Measurements from ENCODE around the gene CALD1.

The CALD1 gene

DNA sequence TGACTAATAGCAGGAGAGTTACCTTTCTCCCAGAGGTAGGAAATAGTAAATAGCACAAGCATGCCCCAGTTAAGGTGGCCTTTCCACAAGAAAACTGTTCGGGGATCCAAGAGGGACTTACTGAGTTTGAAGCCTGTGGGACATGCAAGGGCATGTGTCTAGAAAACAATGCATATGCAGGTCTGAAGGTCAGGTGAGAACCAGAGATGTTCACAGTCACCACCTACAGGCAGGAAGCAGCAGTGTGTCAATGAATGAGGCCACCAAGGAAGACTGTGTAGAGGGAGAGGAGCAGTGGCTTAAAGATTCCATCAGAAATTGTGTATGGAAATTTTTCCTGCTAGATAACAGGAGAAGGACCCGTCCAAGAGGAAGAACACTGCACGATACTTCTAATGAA lies 66.0 kb downstream of the CALD1 start:
- ATAC-seq (replicated peaks; ENCODE audit: extremely low read depth, poor library complexity, severe bottlenecking) (no peak), DNase-seq (ENCODE audit: low spot score in 2 of 2) (no peak)
- Mint-ChIP-seq H3K9me3 (no peaks in the 10 kb centered on the region), H3K27ac (ENCODE audit: low read depth) (no peak overlapping the region), H3K4me1 (no peaks in the 10 kb centered on the region), H3K4me3 (no peak overlapping the region), H3K36me3 (ENCODE audit: insufficient read depth) (no peaks in the 10 kb centered on the region), H3K27me3 (peaks cover 17% of the 10 kb centered on the region)

DNA sequence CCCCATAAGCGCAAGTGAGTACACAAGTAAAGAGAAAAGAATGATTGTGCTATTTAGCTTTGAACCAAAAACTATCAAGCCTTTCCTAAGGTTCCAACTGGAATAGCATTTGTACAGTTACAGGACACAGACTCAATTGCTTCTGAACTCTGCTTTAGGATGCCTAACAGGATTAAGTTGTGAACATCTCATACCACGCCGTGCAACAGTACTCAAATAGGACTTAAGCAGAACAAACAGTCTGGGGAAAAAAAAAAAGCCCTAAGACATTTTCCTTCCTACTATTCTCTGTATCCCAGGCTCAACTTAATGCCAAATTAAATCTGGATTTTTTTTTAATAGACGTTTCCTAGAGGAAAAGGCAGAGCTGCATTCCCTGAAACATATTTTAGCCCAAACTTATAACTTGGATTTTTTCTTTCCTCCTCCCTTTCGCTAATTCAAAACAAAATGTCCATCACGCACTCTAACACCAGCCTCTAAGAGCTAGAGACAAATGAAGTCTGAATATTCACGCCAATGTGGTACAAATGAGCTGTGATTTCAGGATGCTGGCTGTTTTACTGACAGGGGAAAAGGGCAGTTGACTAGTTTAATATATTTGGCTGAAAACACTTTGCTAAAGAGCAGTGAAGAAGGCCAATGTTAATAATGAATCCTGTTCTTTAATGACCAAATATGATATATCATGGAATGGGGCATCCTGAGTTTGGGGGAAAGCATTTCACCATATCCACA lies 68.6 kb downstream of the CALD1 start:
- Mint-ChIP-seq H3K27me3 (peaks cover 15% of the 10 kb centered on the region), H3K4me3 (no peak overlapping the region), H3K27ac (ENCODE audit: low read depth) (no peak overlapping the region), H3K9me3 (no peaks in the 10 kb centered on the region), H3K4me1 (no peaks in the 10 kb centered on the region), H3K36me3 (ENCODE audit: insufficient read depth) (no peaks in the 10 kb centered on the region)
- no peak for DNase-seq (ENCODE audit: low spot score in 2 of 2)
- no peak for ATAC-seq (replicated peaks; ENCODE audit: extremely low read depth, poor library complexity, severe bottlenecking)

DNA sequence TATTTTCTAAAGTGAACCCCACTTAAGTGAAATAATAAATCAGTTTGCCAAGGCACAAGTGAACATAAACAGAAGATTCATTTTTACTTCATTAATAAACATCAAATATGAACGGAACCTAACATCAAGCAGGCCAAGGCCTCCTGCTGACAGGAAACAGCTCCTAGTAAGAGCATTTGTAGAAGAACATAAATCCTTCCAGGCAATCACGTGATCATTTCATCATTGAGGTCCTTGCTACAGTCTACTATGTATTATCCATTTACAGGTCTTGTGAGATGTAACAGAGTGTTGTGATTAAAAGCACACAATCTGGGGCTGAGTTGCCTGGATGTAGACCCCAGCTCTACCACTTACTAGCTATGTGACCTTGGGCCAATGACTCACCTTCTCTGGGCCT lies 70.6 kb downstream of the CALD1 start:
- H3K36me3 Mint-ChIP-seq (ENCODE audit: insufficient read depth), result no peaks in the 10 kb centered on the region
- no peaks in the 10 kb centered on the region for H3K4me1 Mint-ChIP-seq
- no peak overlapping the region for H3K27ac Mint-ChIP-seq (ENCODE audit: low read depth)
- DNase-seq (ENCODE audit: low spot score in 2 of 2) (no peak), ATAC-seq (replicated peaks; ENCODE audit: extremely low read depth, poor library complexity, severe bottlenecking) (no peak)
- H3K9me3 Mint-ChIP-seq, result no peaks in the 10 kb centered on the region
- peaks cover 15% of the 10 kb centered on the region for H3K27me3 Mint-ChIP-seq
- no peak overlapping the region for H3K4me3 Mint-ChIP-seq

DNA sequence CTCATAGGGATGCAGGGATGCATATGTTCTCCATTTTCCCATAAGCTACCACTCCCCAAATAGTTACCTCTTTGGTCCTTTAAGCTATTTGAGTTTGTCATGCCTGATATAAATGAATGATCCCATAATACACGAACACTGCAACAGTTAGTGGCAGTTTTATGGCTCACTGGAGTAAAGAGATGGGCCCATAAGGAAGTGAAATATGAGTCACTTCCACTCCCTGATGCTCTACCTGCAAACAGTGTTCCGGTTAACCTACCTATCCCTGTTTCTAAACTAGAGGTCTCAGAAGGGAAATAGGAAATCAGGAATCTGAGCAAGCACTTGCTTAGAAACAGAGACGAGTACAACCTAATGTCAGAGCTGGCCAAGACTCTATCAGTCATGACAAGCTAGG lies 71.7 kb downstream of the CALD1 start:
- no peak for DNase-seq (ENCODE audit: low spot score in 2 of 2)

DNA sequence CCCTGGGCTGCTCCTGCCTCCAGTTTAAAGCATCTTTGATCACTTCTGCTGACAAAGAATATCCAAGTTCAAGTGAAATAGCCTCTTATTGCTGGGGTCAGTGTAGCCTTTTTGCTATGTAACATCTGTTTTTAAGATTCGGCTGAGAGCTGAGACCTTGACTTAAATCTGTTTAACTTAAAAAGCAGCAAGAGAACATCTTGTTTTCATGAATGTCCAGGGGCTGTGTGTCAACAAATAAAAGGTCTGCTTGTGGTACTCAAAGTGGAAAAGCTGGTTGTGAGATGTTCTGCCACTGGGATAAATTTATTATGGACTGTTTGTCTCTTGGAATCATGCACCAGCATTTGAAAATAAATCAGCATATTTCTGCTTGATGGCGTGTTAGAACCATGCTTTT lies 73.2 kb downstream of the CALD1 start:
- no peak overlapping the region for H3K27ac Mint-ChIP-seq (ENCODE audit: low read depth)
- ATAC-seq (replicated peaks; ENCODE audit: extremely low read depth, poor library complexity, severe bottlenecking), result no peak
- DNase-seq (ENCODE audit: low spot score in 2 of 2), result no peak
- no peaks in the 10 kb centered on the region for H3K4me1 Mint-ChIP-seq
- H3K9me3 Mint-ChIP-seq, result no peaks in the 10 kb centered on the region
- no peak overlapping the region for H3K4me3 Mint-ChIP-seq
- H3K36me3 Mint-ChIP-seq (ENCODE audit: insufficient read depth), result no peaks in the 10 kb centered on the region
- H3K27me3 Mint-ChIP-seq, result peaks cover under 1% of the 10 kb centered on the region

More for the DNA sequence above, 71.7 kb downstream of the CALD1 start:
- H3K9me3 Mint-ChIP-seq, result no peaks in the 10 kb centered on the region
- no peak overlapping the region for H3K27ac Mint-ChIP-seq (ENCODE audit: low read depth)
- no peaks in the 10 kb centered on the region for H3K4me1 Mint-ChIP-seq
- no peak for ATAC-seq (replicated peaks; ENCODE audit: extremely low read depth, poor library complexity, severe bottlenecking)
- H3K27me3 Mint-ChIP-seq, result peaks cover 15% of the 10 kb centered on the region
- no peak overlapping the region for H3K4me3 Mint-ChIP-seq
- no peaks in the 10 kb centered on the region for H3K36me3 Mint-ChIP-seq (ENCODE audit: insufficient read depth)

DNA sequence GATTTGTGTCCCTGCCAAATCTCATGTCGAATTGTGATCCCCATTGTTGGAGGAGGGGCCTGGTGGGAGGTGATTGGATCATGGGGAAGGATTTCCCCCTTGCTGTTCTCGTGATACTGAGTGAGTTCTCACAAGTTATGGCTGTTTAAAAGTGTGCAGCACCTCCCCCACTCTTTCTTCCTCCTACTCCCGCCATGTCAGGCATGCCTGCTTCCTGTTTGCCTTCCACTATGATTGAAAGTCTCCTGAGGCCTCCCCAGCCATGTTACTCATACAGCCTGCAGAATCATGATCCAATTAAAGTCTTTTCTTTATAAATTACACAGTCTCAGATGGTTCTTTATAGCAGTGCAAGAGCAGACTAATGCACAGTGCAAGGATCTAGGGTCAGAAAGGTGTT lies 75.4 kb downstream of the CALD1 start:
- H3K4me1 Mint-ChIP-seq, result no peaks in the 10 kb centered on the region
- H3K36me3 Mint-ChIP-seq (ENCODE audit: insufficient read depth), result no peaks in the 10 kb centered on the region
- H3K4me3 Mint-ChIP-seq, result no peak overlapping the region
- H3K27me3 Mint-ChIP-seq, result no peaks in the 10 kb centered on the region
- ATAC-seq (replicated peaks; ENCODE audit: extremely low read depth, poor library complexity, severe bottlenecking) (no peak), DNase-seq (ENCODE audit: low spot score in 2 of 2) (no peak)
- no peaks in the 10 kb centered on the region for H3K9me3 Mint-ChIP-seq
- H3K27ac Mint-ChIP-seq (ENCODE audit: low read depth), result no peak overlapping the region

DNA sequence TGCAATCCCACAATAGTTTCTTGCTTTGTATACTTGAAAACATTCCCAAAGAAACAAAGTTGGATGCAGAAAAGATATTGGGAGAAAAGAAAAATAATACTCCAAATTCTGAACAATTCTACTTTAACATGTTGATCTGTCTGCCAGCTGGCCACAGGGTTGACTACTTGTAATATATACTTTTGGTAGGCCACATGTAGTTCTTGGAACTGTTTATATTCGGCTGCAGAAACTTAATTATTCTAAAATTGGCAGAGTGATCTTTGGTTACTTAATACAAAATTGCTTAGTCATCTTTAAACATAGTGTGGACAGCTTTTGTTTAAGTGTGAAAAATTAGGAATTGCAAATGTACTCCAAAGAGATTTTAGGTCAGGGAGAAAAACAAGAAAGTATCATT lies 76.0 kb downstream of the CALD1 start:
- Mint-ChIP-seq H3K27me3 (no peaks in the 10 kb centered on the region), H3K27ac (ENCODE audit: low read depth) (no peak overlapping the region), H3K4me3 (no peak overlapping the region)

DNA sequence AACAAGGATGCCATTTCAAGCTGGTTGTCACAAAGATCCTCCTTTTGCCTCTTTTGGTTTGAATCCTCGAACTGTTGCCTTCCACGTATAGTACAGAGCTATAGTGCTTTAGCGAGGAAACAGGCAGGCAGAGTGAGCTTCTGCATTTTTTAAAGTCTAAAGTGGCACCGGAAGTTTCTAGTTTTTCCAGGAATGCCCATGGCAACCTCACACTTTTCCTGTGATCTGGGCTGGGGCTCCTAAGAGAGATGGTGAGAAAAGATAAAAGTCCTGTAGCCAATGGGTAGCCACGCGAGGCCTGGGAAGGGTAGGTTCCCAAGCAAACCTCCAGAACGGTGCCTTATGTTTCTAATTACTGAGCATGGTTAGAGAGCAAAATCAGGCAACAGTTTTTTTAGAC lies 76.7 kb downstream of the CALD1 start:
- Mint-ChIP-seq H3K27me3 (no peaks in the 10 kb centered on the region), H3K4me3 (no peak overlapping the region), H3K27ac (ENCODE audit: low read depth) (no peak overlapping the region), H3K4me1 (no peaks in the 10 kb centered on the region), H3K36me3 (ENCODE audit: insufficient read depth) (no peaks in the 10 kb centered on the region), H3K9me3 (no peaks in the 10 kb centered on the region)
- DNase-seq (ENCODE audit: low spot score in 2 of 2), result no peak
- no peak for ATAC-seq (replicated peaks; ENCODE audit: extremely low read depth, poor library complexity, severe bottlenecking)

More for the DNA sequence above, 76.0 kb downstream of the CALD1 start:
- DNase-seq (ENCODE audit: low spot score in 2 of 2), result no peak
- no peaks in the 10 kb centered on the region for H3K36me3 Mint-ChIP-seq (ENCODE audit: insufficient read depth)
- ATAC-seq (replicated peaks; ENCODE audit: extremely low read depth, poor library complexity, severe bottlenecking), result no peak
- no peaks in the 10 kb centered on the region for H3K9me3 Mint-ChIP-seq
- H3K4me1 Mint-ChIP-seq, result no peaks in the 10 kb centered on the region

DNA sequence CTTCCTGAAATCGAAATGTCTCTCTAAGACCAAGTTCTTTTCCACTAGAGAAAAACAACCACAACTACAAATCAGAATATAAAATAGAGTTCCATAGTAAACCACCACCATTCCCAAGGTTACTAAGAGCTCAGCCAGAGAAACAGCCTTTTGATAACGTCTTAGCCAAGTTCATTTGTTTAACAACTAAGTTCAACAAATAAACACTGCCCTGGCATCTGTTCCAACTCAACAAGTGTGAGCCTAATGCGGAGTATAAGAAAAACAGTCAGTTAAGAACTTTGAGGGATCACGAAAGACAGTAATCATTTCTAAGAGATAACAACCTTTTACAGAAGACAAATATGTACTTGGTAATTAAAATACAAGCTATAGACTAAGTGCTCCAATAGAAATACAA lies 77.3 kb downstream of the CALD1 start:
- Mint-ChIP-seq H3K9me3 (no peaks in the 10 kb centered on the region), H3K27me3 (no peaks in the 10 kb centered on the region), H3K36me3 (ENCODE audit: insufficient read depth) (no peaks in the 10 kb centered on the region), H3K4me3 (no peak overlapping the region), H3K4me1 (no peaks in the 10 kb centered on the region), H3K27ac (ENCODE audit: low read depth) (no peak overlapping the region)
- no peak for DNase-seq (ENCODE audit: low spot score in 2 of 2)
- no peak for ATAC-seq (replicated peaks; ENCODE audit: extremely low read depth, poor library complexity, severe bottlenecking)

DNA sequence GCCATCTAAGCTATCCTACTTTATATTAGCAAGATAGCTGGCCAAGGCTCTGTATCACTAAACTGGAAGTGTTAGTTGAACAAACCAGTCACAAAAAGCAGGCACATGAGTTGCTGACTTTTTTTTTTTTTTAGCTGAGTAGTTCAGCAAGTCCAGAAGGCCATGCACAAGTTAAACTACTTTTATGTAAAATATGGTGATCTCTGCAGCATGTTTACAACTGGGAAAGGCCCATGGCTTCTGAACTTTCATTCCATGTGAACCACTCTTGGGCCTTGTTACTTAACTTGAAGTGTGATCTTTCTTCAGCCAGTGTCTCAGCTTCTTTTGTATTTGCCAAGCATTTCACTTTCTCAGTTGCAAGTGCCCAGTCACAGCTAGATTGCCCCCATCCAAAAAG lies 78.5 kb downstream of the CALD1 start:
- H3K27me3 Mint-ChIP-seq, result no peaks in the 10 kb centered on the region
- H3K4me1 Mint-ChIP-seq, result no peaks in the 10 kb centered on the region
- H3K27ac Mint-ChIP-seq (ENCODE audit: low read depth), result no peak overlapping the region
- H3K4me3 Mint-ChIP-seq, result no peak overlapping the region
- H3K9me3 Mint-ChIP-seq, result no peaks in the 10 kb centered on the region
- ATAC-seq (replicated peaks; ENCODE audit: extremely low read depth, poor library complexity, severe bottlenecking), result no peak
- no peak for DNase-seq (ENCODE audit: low spot score in 2 of 2)
- no peaks in the 10 kb centered on the region for H3K36me3 Mint-ChIP-seq (ENCODE audit: insufficient read depth)

DNA sequence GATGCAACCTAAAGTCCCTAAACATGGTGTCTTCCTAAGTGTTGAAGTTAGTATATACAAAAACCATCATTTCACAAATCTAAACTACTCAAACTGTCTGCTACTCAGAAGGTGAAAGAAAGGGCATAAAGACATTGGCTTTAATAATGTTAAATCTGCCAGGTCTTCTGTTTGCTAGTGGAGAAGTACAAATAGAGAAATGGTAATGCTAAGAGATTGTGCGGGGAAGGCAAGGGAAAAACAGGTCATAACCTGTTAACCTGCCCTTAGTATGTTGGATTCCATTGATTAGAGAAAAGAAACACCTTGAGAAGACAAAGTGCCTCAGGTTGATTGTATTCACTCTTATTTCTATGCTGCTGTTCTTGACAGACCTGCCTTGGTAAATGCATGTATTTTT lies 80.3 kb downstream of the CALD1 start:
- ATAC-seq (replicated peaks; ENCODE audit: extremely low read depth, poor library complexity, severe bottlenecking) (no peak), DNase-seq (ENCODE audit: low spot score in 2 of 2) (no peak)
- H3K4me3 Mint-ChIP-seq, result no peak overlapping the region
- no peaks in the 10 kb centered on the region for H3K9me3 Mint-ChIP-seq
- no peaks in the 10 kb centered on the region for H3K36me3 Mint-ChIP-seq (ENCODE audit: insufficient read depth)
- peaks cover 3% of the 10 kb centered on the region for H3K4me1 Mint-ChIP-seq
- no peak overlapping the region for H3K27ac Mint-ChIP-seq (ENCODE audit: low read depth)
- H3K27me3 Mint-ChIP-seq, result no peaks in the 10 kb centered on the region

DNA sequence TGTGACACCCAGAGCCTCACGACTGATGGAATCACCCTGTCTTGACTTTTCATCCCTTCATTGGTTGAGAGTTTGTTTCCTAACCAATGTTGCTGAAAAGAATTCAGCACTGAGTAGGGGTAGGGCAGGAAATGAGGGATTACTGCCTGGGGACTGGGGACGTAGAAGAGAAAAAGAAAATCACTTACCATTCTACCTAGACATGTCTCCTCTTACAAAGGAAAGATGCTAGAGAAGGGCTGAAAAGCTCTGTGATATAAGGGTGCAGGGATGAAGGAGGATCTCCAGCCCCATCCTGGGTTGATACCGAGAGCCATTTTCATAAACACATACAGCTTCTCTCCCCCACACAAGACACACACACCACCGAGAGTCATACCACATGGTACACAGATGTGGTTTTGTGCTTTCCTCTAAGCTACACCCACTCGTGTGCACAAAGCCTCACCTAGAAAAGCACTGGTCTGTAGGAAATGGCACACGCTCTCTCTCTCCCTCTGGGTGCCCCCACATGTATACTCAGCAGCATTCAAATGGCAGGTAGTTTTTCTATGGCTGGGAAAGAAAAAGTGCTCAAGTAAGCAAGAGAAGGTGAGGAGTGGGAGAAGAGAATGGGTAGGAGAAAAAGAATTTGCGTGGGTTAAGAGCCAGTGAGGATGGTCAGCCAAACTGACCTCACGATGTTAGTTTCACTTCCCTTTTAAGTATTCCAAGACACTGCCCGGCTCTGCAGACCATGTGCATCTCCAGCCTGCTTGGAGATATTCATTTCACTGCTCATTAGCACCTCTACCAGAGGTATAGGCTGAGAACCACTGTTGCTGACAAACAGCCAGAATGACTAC lies 85.8 kb downstream of the CALD1 start:
- no peaks in the 10 kb centered on the region for H3K9me3 Mint-ChIP-seq
- DNase-seq (ENCODE audit: low spot score in 2 of 2) (no peak), ATAC-seq (replicated peaks; ENCODE audit: extremely low read depth, poor library complexity, severe bottlenecking) (peak; percentile 93)
- peak overlapping the region; percentile 59 for H3K4me3 Mint-ChIP-seq
- peaks cover 11% of the 10 kb centered on the region for H3K4me1 Mint-ChIP-seq
- H3K36me3 Mint-ChIP-seq (ENCODE audit: insufficient read depth), result no peaks in the 10 kb centered on the region
- no peaks in the 10 kb centered on the region for H3K27me3 Mint-ChIP-seq
- H3K27ac Mint-ChIP-seq (ENCODE audit: low read depth), result peak overlapping the region; percentile 44

DNA sequence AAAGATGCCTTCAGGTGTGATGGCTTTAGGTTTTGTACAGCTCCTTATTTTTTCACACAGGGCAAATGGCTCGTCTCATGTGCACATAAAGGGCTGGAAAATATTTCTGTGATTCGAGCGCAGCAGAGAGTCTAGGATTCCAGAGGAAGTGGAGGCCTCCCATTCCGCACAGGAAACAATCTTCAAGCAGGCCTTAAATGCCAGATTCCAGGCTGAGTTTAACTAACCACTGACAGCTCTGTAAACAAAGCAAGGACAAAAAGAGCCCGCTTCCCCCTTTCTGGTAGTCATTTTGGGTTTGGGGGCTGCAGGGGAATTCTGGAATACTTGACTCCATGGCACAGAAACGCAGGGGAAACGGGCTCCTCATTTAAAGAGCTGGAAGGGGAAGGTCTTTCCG lies 87.2 kb downstream of the CALD1 start:
- Mint-ChIP-seq H3K9me3 (no peaks in the 10 kb centered on the region), H3K4me1 (peaks cover 11% of the 10 kb centered on the region), H3K4me3 (no peak overlapping the region), H3K36me3 (ENCODE audit: insufficient read depth) (no peaks in the 10 kb centered on the region), H3K27me3 (no peaks in the 10 kb centered on the region), H3K27ac (ENCODE audit: low read depth) (no peak overlapping the region)
- DNase-seq (ENCODE audit: low spot score in 2 of 2), result no peak
- ATAC-seq (replicated peaks; ENCODE audit: extremely low read depth, poor library complexity, severe bottlenecking), result no peak

Measured in central memory CD8-positive, alpha-beta T cell (primary cell).